ENCODE results near the gene PIP5KL1.

The PIP5KL1 gene

DNA sequence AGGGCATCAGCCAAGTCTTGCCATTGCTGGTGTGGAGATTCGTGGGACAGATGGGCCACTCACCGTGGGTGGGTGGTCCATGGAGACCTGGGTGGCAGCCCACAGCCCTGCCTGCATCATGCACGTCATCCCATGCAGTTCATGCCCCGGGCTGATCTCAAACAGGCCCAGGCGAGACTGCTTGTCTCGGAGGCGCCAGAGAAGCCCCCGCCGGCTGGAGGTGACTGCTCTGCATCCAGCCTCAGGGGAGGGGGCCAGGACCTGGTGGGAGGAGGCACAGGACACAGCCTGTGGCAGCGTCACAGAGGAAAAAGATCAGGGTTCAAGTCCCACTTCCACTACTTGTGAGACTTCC lies 975 bp downstream of the PIP5KL1 start:
- Mint-ChIP-seq H3K4me3 (peak overlapping the region; percentile 57), H3K4me1 (peaks cover 38% of the 10 kb centered on the region), H3K27ac (no peak overlapping the region), H3K36me3 (peaks cover 8% of the 10 kb centered on the region), H3K9me3 (no peaks in the 10 kb centered on the region), H3K27me3 (no peaks in the 10 kb centered on the region)

DNA sequence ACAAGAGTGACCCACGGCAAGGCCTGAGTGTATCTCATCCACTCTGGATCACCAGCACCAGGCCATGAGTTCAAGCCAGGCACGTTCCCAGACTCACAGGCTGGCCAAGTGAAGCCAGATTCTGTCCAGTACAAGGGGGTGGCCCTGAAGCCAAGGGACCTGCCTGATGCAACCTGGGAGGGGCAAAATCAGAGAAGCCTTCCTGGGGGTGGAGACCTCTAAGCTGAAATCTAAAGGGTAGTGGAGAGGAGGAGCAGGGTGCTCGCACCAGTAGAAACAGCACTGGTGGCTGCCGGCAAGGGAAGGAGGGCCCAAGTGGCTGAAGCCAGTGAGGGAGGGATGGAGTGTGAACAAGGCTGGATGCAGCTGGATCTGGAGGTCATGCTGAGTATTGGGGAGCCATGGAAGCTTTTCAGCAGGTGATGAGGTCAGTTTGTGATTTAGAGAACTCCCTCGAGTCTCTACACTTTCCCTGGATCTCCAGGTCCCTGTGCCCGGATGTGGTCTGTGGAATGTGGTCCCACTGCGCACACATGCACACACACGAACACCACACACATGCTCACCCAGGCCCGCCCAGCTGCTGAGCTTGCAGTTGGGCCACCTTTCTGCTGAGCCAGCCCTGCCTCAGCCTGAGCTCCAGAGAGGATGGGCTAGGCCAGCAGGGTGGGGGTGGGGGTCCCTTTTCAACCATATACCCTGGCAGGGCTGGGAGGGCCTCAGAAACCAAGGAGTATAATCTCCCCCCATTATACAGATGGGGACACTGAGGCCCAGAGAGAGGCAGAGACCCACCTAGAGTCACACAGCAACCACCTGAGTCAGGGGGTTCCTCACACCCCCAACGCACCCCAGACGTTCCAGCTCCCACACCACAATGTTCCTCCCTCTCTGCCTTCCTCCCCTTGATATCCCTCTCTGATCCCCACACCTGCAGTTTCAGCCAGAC lies 1.6 kb downstream of the PIP5KL1 start:
- Mint-ChIP-seq H3K4me3 (peak overlapping the region; percentile 20), H3K9me3 (no peaks in the 10 kb centered on the region), H3K27me3 (no peaks in the 10 kb centered on the region), H3K27ac (no peak overlapping the region), H3K36me3 (peaks cover 4% of the 10 kb centered on the region), H3K4me1 (peaks cover 32% of the 10 kb centered on the region)

DNA sequence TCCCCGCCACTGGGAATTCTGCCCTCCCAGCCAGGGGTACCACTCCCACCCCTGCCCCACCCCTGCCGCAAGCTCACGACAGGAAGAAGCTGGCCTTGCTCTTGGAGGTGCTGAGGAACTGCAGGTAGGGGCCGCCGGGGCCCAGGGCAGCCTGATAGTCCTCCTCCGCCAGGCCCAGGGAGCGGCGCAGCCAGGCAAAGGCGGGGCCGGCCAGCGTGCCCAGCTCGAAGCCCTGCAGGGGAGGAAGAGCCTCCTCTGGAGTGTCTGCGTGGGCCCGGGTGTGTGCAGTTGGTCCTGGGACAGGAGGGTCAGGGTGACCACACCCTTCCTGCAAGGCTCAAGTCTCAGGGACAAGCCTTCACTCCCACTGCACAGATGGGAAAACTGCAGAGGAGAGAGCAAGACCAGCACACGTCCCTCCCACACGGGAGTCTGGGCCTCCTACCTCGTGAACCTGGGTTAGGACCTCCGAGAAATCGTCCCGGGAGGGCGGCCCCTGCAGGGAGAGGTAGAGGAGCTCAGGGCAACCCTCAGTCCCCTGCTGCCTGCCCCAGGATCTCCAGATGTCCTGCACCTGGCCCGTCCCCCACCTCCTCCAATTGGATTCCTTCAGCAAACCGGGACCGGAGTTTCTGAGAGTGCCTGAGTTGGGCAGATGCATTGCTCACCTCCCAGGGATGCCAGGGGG lies 2.4 kb downstream of the PIP5KL1 start:
- peaks cover 31% of the 10 kb centered on the region for H3K4me1 Mint-ChIP-seq
- peak overlapping the region; percentile 20 for H3K4me3 Mint-ChIP-seq
- peaks cover 3% of the 10 kb centered on the region for H3K36me3 Mint-ChIP-seq
- H3K27me3 Mint-ChIP-seq: peaks cover 2% of the 10 kb centered on the region
- H3K27ac Mint-ChIP-seq: no peak overlapping the region
- H3K9me3 Mint-ChIP-seq: no peaks in the 10 kb centered on the region

- peak overlapping the region; percentile 60 for H3K4me3 Mint-ChIP-seq
- no peaks in the 10 kb centered on the region for H3K9me3 Mint-ChIP-seq
- H3K27ac Mint-ChIP-seq: no peak overlapping the region
- H3K27me3 Mint-ChIP-seq: peaks cover 2% of the 10 kb centered on the region
- H3K36me3 Mint-ChIP-seq: no peaks in the 10 kb centered on the region
- H3K4me1 Mint-ChIP-seq: peaks cover 27% of the 10 kb centered on the region
Observed at GRCh38 chr9:127927201-127927987, 3.2 kb downstream of the PIP5KL1 start.

DNA sequence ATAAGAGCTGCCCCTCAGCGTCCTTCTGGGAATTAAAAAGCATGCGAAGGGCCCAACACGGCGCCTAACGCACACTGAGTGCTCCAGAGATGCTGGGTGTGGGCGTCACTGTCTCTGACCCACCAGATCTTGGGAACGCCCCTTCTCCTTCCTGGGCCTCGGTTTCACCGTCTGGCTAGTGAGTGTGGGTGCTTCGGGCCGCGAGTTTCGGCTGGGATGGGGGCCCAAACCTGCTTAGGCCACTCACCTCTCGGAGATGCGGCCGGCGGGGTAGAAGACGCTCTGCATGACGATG lies 3.7 kb downstream of the PIP5KL1 start:
- peaks cover 30% of the 10 kb centered on the region for H3K4me1 Mint-ChIP-seq
- H3K27ac Mint-ChIP-seq: no peak overlapping the region
- peak overlapping the region; percentile 60 for H3K4me3 Mint-ChIP-seq
- H3K9me3 Mint-ChIP-seq: no peaks in the 10 kb centered on the region
- H3K36me3 Mint-ChIP-seq: no peaks in the 10 kb centered on the region
- peaks cover 2% of the 10 kb centered on the region for H3K27me3 Mint-ChIP-seq

GRCh38 chr9:127925959-127926905 lies 4.3 kb downstream of the PIP5KL1 start:
- Mint-ChIP-seq H3K4me3 (peak overlapping the region; percentile 60), H3K4me1 (peaks cover 30% of the 10 kb centered on the region), H3K36me3 (no peaks in the 10 kb centered on the region), H3K9me3 (no peaks in the 10 kb centered on the region), H3K27ac (no peak overlapping the region), H3K27me3 (peaks cover 2% of the 10 kb centered on the region)

DNA sequence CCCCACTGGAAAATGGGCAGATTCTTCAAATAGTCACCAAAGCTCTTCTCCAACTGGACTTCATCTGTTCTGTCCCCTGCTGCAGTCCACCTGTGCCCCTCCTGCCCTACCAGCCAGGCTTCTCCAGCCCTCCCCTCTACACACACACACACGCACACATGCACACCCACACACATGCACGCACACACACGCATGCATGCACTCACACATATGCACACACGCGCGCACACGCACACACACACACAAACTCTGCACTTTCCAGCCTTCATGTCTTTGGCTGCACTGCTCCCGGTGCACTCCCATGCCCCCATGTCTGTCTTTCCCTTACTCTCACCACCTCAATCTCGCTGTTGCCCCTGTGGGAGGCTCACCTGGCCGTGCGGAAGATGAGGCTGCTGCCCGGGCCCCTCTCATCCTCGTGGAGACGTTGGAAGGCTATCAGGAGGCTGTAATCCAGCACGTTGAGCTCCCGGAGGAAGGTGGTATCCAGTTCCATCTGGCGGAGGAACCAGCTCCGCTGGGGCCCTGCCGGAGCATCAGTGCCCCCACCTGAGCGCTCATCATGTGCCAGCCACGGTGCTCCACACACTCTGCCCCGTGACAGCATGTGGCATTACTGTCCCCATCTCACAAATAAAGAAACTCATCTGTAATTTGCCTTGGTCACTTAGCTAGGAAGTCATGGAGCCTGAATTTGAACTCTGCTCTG lies 5.7 kb downstream of the PIP5KL1 start:
- Mint-ChIP-seq H3K27me3 (peaks cover 2% of the 10 kb centered on the region), H3K27ac (peak overlapping the region; percentile 32), H3K4me1 (peaks cover 22% of the 10 kb centered on the region), H3K9me3 (no peaks in the 10 kb centered on the region), H3K36me3 (no peaks in the 10 kb centered on the region), H3K4me3 (no peak overlapping the region)

DNA sequence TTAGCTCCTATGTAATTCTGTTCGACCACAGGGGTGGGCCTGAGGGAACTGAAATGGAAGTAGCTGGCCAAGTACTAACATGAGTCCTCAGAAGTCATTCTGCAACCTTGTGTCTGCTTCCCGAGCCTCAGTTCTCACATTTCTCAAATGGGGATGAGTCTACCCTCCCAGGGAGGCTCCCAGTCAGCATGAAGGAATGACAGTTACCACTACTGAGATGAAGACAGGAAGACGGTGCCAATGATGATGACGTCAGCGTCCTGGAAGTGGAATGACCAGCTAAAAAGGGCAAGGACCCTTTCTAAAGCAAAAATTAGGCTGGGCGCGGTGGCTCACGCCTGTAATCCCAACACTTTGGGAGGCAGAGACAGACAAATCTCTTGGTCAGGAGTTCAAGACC lies 6.8 kb downstream of the PIP5KL1 start:
- Mint-ChIP-seq H3K4me3 (no peak overlapping the region), H3K4me1 (peaks cover 25% of the 10 kb centered on the region), H3K9me3 (no peaks in the 10 kb centered on the region), H3K27ac (no peak overlapping the region), H3K27me3 (peaks cover 2% of the 10 kb centered on the region), H3K36me3 (no peaks in the 10 kb centered on the region)

GRCh38 chr9:127923046-127923445 lies 7.5 kb downstream of the PIP5KL1 start:
- Mint-ChIP-seq H3K4me1 (peaks cover 28% of the 10 kb centered on the region), H3K9me3 (no peaks in the 10 kb centered on the region), H3K36me3 (no peaks in the 10 kb centered on the region), H3K27me3 (peaks cover 2% of the 10 kb centered on the region), H3K27ac (no peak overlapping the region), H3K4me3 (no peak overlapping the region)

- Mint-ChIP-seq H3K36me3 (no peaks in the 10 kb centered on the region), H3K27me3 (peaks cover 2% of the 10 kb centered on the region), H3K9me3 (no peaks in the 10 kb centered on the region), H3K27ac (no peak overlapping the region), H3K4me3 (no peak overlapping the region), H3K4me1 (peaks cover 35% of the 10 kb centered on the region)
Observed at GRCh38 chr9:127921557-127922120, 8.9 kb downstream of the PIP5KL1 start.

- no peaks in the 10 kb centered on the region for H3K36me3 Mint-ChIP-seq
- H3K4me1 Mint-ChIP-seq: peaks cover 38% of the 10 kb centered on the region
- H3K9me3 Mint-ChIP-seq: no peaks in the 10 kb centered on the region
- H3K4me3 Mint-ChIP-seq: no peak overlapping the region
- H3K27ac Mint-ChIP-seq: peak overlapping the region; percentile 9
- peaks cover 2% of the 10 kb centered on the region for H3K27me3 Mint-ChIP-seq
Observed at GRCh38 chr9:127920794-127921193, 9.8 kb downstream of the PIP5KL1 start.

- Mint-ChIP-seq H3K4me1 (peaks cover 48% of the 10 kb centered on the region), H3K27ac (peak overlapping the region; percentile 26), H3K27me3 (peaks cover 2% of the 10 kb centered on the region), H3K36me3 (no peaks in the 10 kb centered on the region), H3K9me3 (no peaks in the 10 kb centered on the region), H3K4me3 (no peak overlapping the region)
Observed at GRCh38 chr9:127919253-127919815, 11.2 kb downstream of the PIP5KL1 start.

DNA sequence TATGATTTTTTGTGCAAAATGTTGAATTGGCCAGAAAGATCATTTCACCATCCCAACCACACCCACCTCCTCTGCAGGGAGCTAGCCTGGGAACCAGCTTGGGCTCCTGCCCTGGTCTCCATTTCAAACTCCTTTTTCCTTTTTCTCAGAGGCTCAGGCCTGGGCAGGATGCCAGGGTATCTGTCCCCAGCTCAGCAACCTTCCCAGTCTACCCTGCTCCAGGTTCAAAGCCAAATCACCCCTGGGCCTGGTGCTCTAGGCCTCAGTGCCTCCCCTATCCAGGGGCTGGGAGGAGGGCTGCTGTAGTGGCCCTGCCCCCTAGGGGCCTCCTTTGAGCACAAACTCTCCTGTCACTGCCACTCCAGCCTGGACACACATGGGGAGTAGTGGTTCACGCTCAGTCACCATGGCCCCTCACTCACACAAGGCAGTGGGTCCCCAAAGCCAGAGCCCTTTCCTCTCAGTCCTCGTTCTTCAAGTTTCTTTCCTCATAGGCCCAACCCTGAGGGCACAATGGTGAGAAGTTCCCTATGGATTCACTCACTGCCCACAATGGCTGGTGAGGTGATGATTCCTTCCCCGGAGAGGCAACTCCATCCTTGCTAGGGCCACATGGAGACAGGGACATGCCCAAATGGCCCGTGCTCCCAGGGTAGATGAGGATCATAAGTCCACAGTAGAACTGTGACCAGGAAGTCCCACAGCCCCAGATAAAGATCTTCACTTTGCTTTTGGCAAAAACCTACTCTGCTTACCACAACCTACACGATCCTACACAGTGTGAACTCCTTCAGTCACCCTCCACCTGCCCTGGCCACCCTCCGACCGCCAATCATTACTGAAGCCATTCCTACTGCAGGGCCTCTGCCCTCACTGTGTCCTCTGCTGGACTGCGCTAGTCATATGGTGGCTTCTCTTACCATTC lies 12.1 kb downstream of the PIP5KL1 start:
- no peaks in the 10 kb centered on the region for H3K27me3 Mint-ChIP-seq
- H3K27ac Mint-ChIP-seq: peak overlapping the region; percentile 26
- H3K4me3 Mint-ChIP-seq: no peak overlapping the region

More for the DNA sequence above, 12.1 kb downstream of the PIP5KL1 start:
- no peaks in the 10 kb centered on the region for H3K9me3 Mint-ChIP-seq
- H3K4me1 Mint-ChIP-seq: peaks cover 48% of the 10 kb centered on the region
- no peaks in the 10 kb centered on the region for H3K36me3 Mint-ChIP-seq

Data from activated naive CD4-positive, alpha-beta T cell treated with anti-CD3 and anti-CD28 coated beads, Interleukin-2, amount 50 U/mL, for 24 hours (primary cell).